Measurements from ENCODE around the gene AP2S1. TPM values are rescaled to one million over a fixed set of nuclear protein-coding genes. Genes with fewer than 3 reads are reported as not detected.
"Not testable (repeated sequence)": the region's sequence is repeated elsewhere in the genome, so short reads cannot be mapped to it uniquely, and the experiment has no call there.

AP2S1 gene
- total and polyA plus RNA-seq, 3 donors from 2014 or later = 121 to 140 (median 127) TPM

DNA sequence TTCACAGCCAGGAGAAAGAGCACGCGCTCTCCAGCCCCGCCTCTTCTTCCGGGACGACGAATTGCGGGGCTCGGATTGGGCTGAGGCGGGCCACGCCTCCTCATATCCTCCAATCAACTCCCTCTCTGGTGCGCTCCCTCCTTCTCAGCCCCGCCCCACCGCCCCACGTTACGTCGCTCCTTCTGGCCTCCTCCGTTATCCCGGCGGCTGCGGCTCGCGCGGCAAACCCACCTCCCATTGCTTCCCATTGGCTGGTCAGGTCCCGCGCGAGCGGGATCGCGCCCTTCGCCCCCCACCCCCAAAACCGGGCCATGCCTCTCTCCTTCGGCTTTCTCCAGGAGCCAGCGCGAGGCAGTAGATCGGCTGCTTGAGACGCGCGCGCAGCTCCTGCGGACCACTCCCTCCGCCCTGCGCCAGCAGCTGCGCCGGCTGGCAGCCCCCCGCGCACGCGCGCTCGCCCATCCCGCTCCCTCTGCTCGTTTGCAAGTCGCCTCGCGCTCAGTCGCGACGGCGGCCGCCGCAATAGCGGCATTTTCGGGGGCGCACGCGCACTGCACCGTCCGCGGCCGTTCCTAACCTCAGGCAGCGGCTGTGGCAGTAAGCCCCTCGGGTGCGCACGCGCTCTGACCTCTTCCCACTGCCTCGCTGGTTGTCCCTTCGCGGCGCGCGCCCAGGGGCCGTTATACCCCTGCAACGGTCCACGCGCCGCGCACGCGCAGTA is 9.6 kb upstream of the AP2S1 start:
- Histone ChIP-seq H3K4me1 (peaks cover 44% of the 10 kb centered on the region), H3K36me3 (ENCODE audit: low read depth, missing control alignments) (no peaks in the 10 kb centered on the region), H3K9me3 (no peaks in the 10 kb centered on the region), H3K27ac (peak overlapping the region; percentile 99), H3K27me3 (no peaks in the 10 kb centered on the region), H3K4me3 (peak overlapping the region; percentile 94 to 99)
- intact Hi-C loops (cut with DNase I; ENCODE audit: low total_unique reads) = no loop called here
- 0 to 1% methylated on average over 50 to 70 of the region's 89 CpGs for WGBS, 2 donors
- TF ChIP-seq POLR2A (IDR thresholded peaks at IDR 0.05) = no peak
- TF ChIP-seq, protein P1, sequence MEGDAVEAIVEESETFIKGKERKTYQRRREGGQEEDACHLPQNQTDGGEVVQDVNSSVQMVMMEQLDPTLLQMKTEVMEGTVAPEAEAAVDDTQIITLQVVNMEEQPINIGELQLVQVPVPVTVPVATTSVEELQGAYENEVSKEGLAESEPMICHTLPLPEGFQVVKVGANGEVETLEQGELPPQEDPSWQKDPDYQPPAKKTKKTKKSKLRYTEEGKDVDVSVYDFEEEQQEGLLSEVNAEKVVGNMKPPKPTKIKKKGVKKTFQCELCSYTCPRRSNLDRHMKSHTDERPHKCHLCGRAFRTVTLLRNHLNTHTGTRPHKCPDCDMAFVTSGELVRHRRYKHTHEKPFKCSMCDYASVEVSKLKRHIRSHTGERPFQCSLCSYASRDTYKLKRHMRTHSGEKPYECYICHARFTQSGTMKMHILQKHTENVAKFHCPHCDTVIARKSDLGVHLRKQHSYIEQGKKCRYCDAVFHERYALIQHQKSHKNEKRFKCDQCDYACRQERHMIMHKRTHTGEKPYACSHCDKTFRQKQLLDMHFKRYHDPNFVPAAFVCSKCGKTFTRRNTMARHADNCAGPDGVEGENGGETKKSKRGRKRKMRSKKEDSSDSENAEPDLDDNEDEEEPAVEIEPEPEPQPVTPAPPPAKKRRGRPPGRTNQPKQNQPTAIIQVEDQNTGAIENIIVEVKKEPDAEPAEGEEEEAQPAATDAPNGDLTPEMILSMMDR (IDR thresholded peaks at IDR 0.05) = peak in 1 of 3 experiments; percentile 4
- DNase-seq = peak; percentile 99

DNA sequence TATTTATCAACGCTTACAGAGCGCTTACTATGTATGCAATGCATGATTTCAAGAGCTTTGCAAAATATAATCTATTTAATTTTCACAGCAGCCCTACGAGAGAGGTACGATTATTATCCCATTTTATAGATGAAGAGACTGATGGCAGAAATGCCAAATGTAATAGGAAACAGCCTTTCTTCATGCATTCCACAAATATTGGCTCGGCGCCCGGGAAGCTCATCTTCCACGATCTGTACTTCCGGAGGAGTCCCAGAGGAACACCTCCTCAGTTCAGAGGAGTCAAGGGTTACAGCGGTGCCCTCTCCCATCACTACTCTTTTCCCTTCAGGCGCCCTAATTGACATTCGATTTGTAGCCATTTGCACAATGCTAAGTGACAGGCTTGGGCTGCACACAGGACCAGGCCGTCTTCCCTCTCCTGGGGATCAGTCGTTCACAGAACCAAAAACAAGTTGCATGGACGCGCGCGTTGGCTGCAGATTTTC is 9.0 kb upstream of the AP2S1 start:
- peak; percentile 73 for DNase-seq
- H3K4me3 ChIP-seq = peak overlapping the region; percentile 94 to 99
- no peak for TF ChIP-seq POLR2A (IDR thresholded peaks at IDR 0.05)
- TF ChIP-seq, protein P1 (IDR thresholded peaks at IDR 0.05) = no peak
- peaks cover 37% of the 10 kb centered on the region for H3K4me1 ChIP-seq
- intact Hi-C loops (cut with DNase I; ENCODE audit: low total_unique reads) = loop anchor here (5.0 kb wide), 1 partner anchor 133 kb away; no protein-coding TSS in a partner anchor
- 9% methylated on average over 18 of the region's 18 CpGs for WGBS, 2 donors
- no peaks in the 10 kb centered on the region for H3K36me3 ChIP-seq (ENCODE audit: low read depth, missing control alignments)
- H3K27me3 ChIP-seq = no peaks in the 10 kb centered on the region
- peak overlapping the region; percentile 99 for H3K27ac ChIP-seq
- H3K9me3 ChIP-seq = no peaks in the 10 kb centered on the region

- intact Hi-C loops (cut with DNase I; ENCODE audit: low total_unique reads) = loop anchor here (5.0 kb wide), 1 partner anchor 136 kb away; no protein-coding TSS in a partner anchor
- H3K27ac ChIP-seq = peak overlapping the region; percentile 51 to 90
- H3K4me1 ChIP-seq = peaks cover 13% of the 10 kb centered on the region
- no peak for TF ChIP-seq POLR2A (IDR thresholded peaks at IDR 0.05)
- TF ChIP-seq, protein P1 (IDR thresholded peaks at IDR 0.05) = peak; percentile 41 to 66 (median 59)
- H3K27me3 ChIP-seq = no peaks in the 10 kb centered on the region
- H3K4me3 ChIP-seq = peak overlapping the region; percentile 10 to 53
- H3K36me3 ChIP-seq (ENCODE audit: low read depth, missing control alignments) = no peaks in the 10 kb centered on the region
- 2 to 7% methylated on average over 36 to 41 of the region's 41 CpGs for WGBS, 2 donors
- H3K9me3 ChIP-seq = no peaks in the 10 kb centered on the region
- peak; percentile 98 for DNase-seq
These were observed 5.7 kb upstream of the AP2S1 start for GRCh38 chr19:46856062-46857022.

DNA sequence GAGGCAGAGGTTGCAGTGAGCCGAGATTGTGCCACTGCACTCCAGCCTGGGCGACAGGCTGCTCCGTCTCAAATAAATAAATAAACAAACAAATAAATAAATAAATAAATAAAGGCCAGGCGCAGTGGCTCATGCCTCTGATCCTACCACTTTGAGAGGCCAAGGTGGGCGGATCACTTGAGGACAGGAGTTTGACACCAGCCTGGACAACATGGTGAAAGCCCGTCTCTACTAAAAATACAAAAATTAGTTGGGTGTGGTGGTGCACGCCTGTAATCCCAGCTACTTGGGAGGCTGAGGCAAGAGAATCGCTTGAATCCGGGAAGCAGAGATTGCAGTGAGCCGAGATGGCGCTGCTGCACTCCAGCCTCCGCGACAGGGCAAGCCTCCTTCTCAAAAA is 4.1 kb upstream of the AP2S1 start:
- H3K4me1 ChIP-seq = peaks cover 15% of the 10 kb centered on the region
- H3K27ac ChIP-seq; H3K4me3 ChIP-seq; H3K36me3 ChIP-seq (ENCODE audit: low read depth, missing control alignments); DNase-seq; H3K27me3 ChIP-seq; H3K9me3 ChIP-seq: not testable (repeated sequence)
- 57 to 67% methylated on average over 11 to 13 of the region's 13 CpGs for WGBS, 2 donors
- intact Hi-C loops (cut with DNase I; ENCODE audit: low total_unique reads) = loop anchor here (5.0 kb wide), 1 partner anchor 138 kb away; no protein-coding TSS in a partner anchor

DNA sequence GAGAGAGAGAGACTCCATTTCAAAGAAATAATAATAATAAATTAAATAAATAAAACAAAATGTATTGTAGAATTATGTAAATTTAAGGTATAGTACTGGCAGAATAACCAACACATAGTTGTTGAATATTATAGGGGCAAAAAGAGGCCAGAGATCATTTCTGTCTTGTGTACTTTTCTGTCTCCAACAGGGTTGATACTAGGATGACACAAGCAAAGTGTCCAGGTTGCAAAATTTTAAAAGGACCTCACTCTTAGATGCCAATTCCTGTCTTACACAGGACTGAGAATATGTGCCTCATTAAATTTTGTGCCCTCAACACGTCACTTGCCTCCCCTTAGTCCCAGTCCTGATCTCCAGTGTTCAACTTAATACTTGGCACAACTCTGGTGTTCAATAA is 2.2 kb upstream of the AP2S1 start:
- Histone ChIP-seq H3K4me1 (peaks cover 18% of the 10 kb centered on the region), H3K36me3 (ENCODE audit: low read depth, missing control alignments) (no peaks in the 10 kb centered on the region), H3K4me3 (no peak overlapping the region), H3K27me3 (no peaks in the 10 kb centered on the region), H3K9me3 (no peaks in the 10 kb centered on the region), H3K27ac (no peak overlapping the region)
- WGBS, 2 donors = 88 to 96% methylated on average over 1 of the region's 1 CpG
- intact Hi-C loops (cut with DNase I; ENCODE audit: low total_unique reads) = no loop called here
- no peak for DNase-seq
- TF ChIP-seq, protein P1 (IDR thresholded peaks at IDR 0.05) = no peak
